GM08714 (cell line): ENCODE measurements around the gene YDJC.
"Not testable (repeated sequence)": the region's sequence is repeated elsewhere in the genome, so short reads cannot be mapped to it uniquely, and the experiment has no call there.

Experiments
- H3K4me3 ChIP-seq: fragments of 200-500 bp; sonication (Bioruptor generic); 2 replicates; pipeline ENCODE4 v1.5.1; 2014; ENCODE audit warnings: mild to moderate bottlenecking, low read length, inconsistent platforms
- ZNF274 ChIP-seq: IDR thresholded peaks from 2 replicates; pipeline ENCODE4 v1.6.1; 2012; ENCODE audit warnings: mild to moderate bottlenecking, low read depth, low read length

Gene YDJC

DNA sequence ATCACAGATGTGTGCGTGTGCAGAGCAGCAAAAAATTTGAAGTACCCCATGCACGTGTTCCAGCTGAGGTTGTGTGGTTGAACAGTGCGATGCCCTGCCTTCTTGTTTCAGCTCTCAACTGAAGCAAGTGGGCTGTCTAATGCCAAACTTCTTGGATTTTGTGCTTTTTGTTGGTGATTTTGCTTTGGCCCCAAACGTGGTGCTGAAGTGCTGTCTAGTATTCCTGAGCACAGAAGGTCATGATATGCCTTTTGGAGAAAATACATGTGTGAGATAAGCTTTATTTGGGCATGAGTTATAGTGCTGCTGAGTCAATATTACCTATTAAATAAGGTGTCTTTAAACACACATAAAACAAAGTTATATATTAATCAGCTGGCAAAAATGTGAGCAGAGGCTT, 14.1 kb downstream of the YDJC start:
- TF ChIP-seq ZNF274, result no peak
- no peak overlapping the region for H3K4me3 ChIP-seq

GRCh38 chr22:21613553-21614233, 16.1 kb downstream of the YDJC start:
- H3K4me3 ChIP-seq, result no peak overlapping the region
- no peak for TF ChIP-seq ZNF274

DNA sequence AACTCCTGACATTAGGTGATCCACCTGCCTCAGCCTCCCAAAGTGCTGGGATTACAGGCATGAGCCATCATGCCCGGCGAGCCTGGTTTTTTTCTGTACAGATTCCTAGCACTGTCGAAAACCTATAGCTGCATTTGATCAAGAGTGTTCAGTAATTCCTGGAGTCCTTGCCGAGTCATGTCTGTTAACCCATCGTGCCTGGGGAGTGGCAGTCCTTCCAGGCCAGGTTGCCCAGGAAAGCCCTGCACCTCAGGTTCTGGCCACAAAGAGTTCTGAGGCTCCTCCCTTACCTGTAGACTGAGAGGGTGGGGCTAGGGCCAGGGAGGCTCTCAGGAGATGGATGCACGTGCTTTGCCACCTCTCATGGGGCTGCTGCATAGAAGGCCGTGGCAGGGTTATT, 17.0 kb downstream of the YDJC start:
- no peak for TF ChIP-seq ZNF274
- no peak overlapping the region for H3K4me3 ChIP-seq

- TF ChIP-seq ZNF274, result no peak
Measured at GRCh38 chr22:21611210-21611977, 18.4 kb downstream of the YDJC start.

DNA sequence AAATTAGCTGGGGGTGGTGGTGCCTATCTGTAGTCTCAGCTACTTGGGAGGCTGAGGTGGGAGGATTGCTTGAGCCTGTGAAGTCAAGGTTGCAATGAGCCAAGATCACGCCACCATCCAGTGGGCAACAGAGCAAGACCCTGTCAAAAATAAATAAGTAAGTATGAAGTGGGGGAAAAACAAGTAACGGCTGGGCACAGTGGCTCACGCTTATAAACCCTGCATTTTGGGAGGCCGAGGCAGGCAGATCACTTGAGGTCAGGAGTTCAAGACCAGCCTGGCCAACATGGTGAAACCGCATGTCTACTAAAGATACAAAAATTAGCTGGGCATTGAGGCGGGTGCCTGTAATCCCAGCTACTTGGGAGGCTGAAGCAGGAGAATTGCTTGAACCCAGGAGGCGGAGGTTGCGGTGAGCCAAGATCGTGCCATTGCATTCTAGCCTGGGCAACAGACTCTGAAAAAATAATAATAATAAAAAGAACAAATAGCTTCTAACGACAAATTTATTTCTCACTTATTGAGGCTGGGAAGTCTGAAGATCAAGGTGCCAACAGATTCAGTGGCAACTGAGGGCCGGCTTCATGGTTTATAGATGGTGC, 20.2 kb downstream of the YDJC start:
- not testable (repeated sequence) for H3K4me3 ChIP-seq

More at GRCh38 chr22:21611210-21611977, 18.4 kb downstream of the YDJC start:
- no peak overlapping the region for H3K4me3 ChIP-seq

DNA sequence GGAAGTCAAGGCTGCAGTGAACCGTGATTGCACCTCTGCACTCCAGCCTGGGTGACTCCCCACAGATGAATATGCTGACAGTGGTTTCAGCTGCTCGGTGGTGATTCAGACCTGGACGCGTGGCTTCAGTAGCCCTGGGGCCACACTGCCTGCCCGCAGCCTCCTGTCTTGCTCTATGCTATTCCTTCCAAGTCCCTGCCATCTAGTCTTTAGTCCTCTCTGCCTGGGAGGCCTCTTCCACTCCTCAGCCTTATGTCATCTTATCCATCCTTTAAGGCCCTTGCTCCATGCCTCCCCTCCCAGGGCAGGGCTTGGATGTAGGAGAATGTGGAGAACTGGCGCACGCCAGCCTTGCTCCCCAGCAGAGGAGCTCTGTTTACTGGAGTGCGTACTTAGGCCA, 23.0 kb downstream of the YDJC start:
- no peak overlapping the region for H3K4me3 ChIP-seq
- no peak for TF ChIP-seq ZNF274

DNA sequence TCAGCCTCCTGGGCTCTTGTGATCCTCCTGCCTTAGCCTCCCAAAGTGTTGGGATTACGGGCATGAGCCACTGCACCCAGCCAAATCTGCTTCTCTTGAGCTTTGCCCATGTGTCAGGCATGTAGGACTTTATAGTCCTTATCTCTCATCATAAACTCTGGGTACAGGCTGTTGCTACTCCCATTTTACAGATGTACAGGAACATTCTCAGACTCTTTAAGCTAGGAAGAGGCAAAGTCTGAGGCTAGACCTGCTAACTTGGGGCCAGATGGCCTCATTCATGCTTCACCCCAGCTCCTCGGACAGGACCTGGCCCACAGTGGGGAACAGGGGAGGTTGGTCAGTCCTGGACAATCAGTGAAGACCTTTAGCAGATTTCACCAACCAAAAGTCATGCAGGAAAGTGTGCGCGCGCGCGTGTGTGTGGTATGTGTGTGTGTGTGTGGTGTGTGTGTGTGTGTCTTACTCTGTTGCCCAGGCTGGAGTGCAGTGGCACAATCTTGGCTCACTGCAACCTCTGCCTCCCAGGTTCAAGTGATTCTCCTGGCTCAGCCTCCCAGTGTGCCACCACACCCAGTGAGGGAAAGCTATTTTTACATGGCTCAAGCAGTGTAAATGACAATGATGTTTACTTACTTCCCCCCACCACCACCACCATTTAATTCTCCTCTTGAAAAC, 23.8 kb downstream of the YDJC start:
- H3K4me3 ChIP-seq, result no peak overlapping the region
- TF ChIP-seq ZNF274, result no peak

- H3K4me3 ChIP-seq, result no peak overlapping the region
- TF ChIP-seq ZNF274, result no peak
Measured at GRCh38 chr22:21603973-21604372, 25.8 kb downstream of the YDJC start.

DNA sequence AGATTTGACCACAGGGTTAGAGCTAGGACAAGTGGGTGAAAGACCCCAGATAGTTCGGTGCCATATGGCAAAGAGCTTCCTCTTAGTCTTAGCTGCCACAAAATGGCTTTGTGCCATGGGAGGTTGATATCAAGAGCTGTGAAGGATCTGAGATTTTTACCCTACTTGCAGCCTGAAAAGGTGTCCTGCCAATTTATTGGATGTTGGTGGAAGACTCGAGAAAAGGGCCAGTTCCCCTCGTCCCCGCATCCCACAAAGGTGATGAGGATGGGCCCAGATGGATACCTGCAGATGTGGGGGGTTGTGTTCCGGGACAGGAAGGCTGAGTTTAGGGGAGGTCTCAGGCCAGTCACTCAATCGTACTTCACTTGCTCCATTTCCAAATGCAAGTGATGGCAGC, 27.2 kb downstream of the YDJC start:
- no peak for TF ChIP-seq ZNF274
- no peak overlapping the region for H3K4me3 ChIP-seq

- no peak overlapping the region for H3K4me3 ChIP-seq
- TF ChIP-seq ZNF274, result no peak
Measured at GRCh38 chr22:21599053-21599893, 30.5 kb downstream of the YDJC start.

DNA sequence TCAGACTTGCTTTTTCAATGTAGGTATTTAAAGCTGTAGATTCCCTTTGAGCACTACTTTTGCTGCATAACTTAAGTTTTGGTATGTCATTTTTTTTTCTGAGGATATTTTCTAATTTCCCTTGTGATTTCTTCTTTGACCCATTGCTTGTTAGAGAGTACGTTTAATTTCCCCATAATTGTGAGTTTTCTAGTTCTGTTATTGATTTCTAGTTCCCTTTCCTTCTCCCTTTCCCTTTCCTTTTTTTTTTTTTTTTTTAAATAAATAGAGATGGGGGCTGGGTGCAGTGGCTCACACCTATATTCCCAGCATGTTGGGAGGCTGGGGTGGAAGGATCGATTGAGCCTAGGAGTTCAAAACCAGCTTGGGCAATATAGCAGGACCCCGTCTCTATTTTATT, 31.5 kb downstream of the YDJC start:
- TF ChIP-seq ZNF274, result no peak
- H3K4me3 ChIP-seq, result no peak overlapping the region

- not testable (repeated sequence) for H3K4me3 ChIP-seq
Measured at GRCh38 chr22:21596356-21597135, 33.3 kb downstream of the YDJC start.

DNA sequence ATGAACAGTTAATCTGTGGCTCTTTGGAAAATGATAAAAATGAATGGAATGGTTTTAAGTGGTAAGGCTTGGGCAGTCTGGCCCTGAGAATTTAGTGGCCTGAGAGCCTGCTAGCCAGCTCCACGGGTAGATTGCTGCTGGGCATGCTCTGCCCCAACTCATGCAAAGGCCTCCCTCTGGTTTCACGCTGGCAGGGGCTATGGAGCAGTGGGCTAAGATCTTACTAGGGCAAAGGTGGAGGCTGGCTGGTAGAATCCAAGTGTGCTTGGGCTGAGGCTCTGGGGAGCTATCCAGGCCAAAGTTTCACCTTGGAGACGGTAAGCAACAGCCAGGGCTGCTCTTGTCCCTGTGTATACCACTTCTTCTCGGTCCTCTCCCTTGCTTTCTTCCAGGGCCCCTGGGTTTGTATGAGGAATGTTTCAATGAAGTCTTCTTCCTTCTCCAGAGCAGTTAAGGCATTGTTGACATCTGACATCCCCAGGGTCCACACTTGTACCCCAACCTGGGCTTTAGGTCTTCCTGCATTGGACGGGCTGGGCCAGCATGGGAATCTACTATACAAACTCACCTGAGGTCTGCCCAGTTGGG, 34.9 kb downstream of the YDJC start:
- no peak overlapping the region for H3K4me3 ChIP-seq
- TF ChIP-seq ZNF274, result no peak
